Smooth muscle cell (in vitro differentiated cells): ENCODE results near the gene VWA7. TPM values are rescaled to one million over a fixed set of nuclear protein-coding genes. Genes with fewer than 3 reads are reported as not detected.
"Not testable (repeated sequence)": the region's sequence is repeated elsewhere in the genome, so short reads cannot be mapped to it uniquely, and the experiment has no call there.

Experiments used
- DNase-seq: peaks from one replicate; lab custom pipeline; 2025; ENCODE audit not compliant: unreplicated experiment; lab: John Stamatoyannopoulos, UW
- H2AFZ ChIP-seq: fragments of 200-600 bp; sonication (generic); 2 replicates; pipeline ENCODE4 v1.6.0; 2016; ENCODE audit warnings: antibody characterized with exemption, low read depth, mild to moderate bottlenecking
- H3F3A ChIP-seq: fragments of 200-600 bp; sonication (generic); 2 replicates; pipeline ENCODE4 v1.6.0; 2017; ENCODE audit warnings: antibody characterized with exemption, low read depth
- H3K27ac ChIP-seq: fragments of 200-600 bp; sonication (generic); 2 replicates; pipeline ENCODE4 v1.5.1; 2016; ENCODE audit warnings: low read depth, mild to moderate bottlenecking
- H3K27me3 ChIP-seq: fragments of 200-600 bp; sonication (generic); 2 replicates; pipeline ENCODE4 v1.6.1; 2016; ENCODE audit warnings: low read depth, mild to moderate bottlenecking
- H3K36me3 ChIP-seq: fragments of 200-600 bp; sonication (generic); 2 replicates; pipeline ENCODE4 v1.5.1; 2016; ENCODE audit warnings: low read depth
- H3K4me1 ChIP-seq: fragments of 200-600 bp; sonication (generic); 2 replicates; pipeline ENCODE4 v1.5.1; 2016; ENCODE audit warnings: low read depth
- H3K4me2 ChIP-seq: fragments of 200-600 bp; sonication (generic); 2 replicates; pipeline ENCODE4 v1.6.0; 2016; ENCODE audit warnings: mild to moderate bottlenecking
- H3K4me3 ChIP-seq: fragments of 200-600 bp; sonication (generic); 2 replicates; pipeline ENCODE4 v1.5.1; 2016; ENCODE audit warnings: mild to moderate bottlenecking
- H3K79me2 ChIP-seq: fragments of 200-600 bp; sonication (generic); 2 replicates; pipeline ENCODE4 v1.6.0; 2016; ENCODE audit warnings: low read depth, mild to moderate bottlenecking
- H3K9ac ChIP-seq: fragments of 200-600 bp; sonication (generic); 2 replicates; pipeline ENCODE4 v1.6.0; 2016; ENCODE audit warnings: low read depth
- H3K9me3 ChIP-seq: fragments of 200-600 bp; sonication (generic); replicated peaks from 2 replicates; pipeline ENCODE4 v1.5.1; 2016; ENCODE audit warnings: low read depth
- H4K20me1 ChIP-seq: fragments of 200-600 bp; sonication (generic); 2 replicates; pipeline ENCODE4 v1.6.0; 2016; ENCODE audit warnings: low read depth
- WGBS: methylation state at CpG from one replicate; pipeline ENCODE4 v1.1.7; 2016; ENCODE audit warnings: low lambda C conversion rate; 5-methylcytosine and 5-hydroxymethylcytosine counted together
- polyA plus RNA-seq: library from polyadenylated mRNA; unstranded; fragments of >200 nt; fragmentation: Nextera tagmentation; extraction: Ambion mirVana; gene quantifications from 2 replicates; pipeline ENCODE4 v1.2.1, GENCODE V29; 2016
- total RNA-seq: library from RNA; depleted of rRNA; stranded (reverse); fragments of >200 nt; gene quantifications from 2 replicates; pipeline ENCODE4 v1.2.3, GENCODE V29; 2014
- TF ChIP-seq, protein P1 (sequence below): fragments of 200-600 bp; sonication (generic); IDR thresholded peaks from 2 replicates; pipeline ENCODE4 v1.5.1; 2017; ENCODE audit warnings: borderline replicate concordance, mild to moderate bottlenecking, antibody characterized with exemption; ENCODE audit not compliant: insufficient read depth, poor library complexity, severe bottlenecking

VWA7 gene
- total and polyA plus RNA-seq, 2 experiments from 2014 or later, result 0.08 to 0.58 TPM

DNA sequence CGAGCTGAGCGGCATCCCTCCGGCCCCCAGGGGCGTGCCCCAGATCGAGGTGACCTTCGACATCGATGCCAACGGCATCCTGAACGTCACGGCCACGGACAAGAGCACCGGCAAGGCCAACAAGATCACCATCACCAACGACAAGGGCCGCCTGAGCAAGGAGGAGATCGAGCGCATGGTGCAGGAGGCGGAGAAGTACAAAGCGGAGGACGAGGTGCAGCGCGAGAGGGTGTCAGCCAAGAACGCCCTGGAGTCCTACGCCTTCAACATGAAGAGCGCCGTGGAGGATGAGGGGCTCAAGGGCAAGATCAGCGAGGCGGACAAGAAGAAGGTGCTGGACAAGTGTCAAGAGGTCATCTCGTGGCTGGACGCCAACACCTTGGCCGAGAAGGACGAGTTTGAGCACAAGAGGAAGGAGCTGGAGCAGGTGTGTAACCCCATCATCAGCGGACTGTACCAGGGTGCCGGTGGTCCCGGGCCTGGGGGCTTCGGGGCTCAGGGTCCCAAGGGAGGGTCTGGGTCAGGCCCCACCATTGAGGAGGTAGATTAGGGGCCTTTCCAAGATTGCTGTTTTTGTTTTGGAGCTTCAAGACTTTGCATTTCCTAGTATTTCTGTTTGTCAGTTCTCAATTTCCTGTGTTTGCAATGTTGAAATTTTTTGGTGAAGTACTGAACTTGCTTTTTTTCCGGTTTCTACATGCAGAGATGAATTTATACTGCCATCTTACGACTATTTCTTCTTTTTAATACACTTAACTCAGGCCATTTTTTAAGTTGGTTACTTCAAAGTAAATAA lies 40.2 kb upstream of the VWA7 start:
- Histone ChIP-seq H3K79me2 (peaks cover 14% of the 10 kb centered on the region), H3K4me2 (peak overlapping the region; percentile 79), H3K4me1 (peaks cover 24% of the 10 kb centered on the region), H3F3A (peaks cover 22% of the 10 kb centered on the region), H3K4me3 (peak overlapping the region; percentile 25)
- not testable (repeated sequence) for H4K20me1 ChIP-seq, DNase-seq, H3K27me3 ChIP-seq, H3K36me3 ChIP-seq, H3K9me3 ChIP-seq, H2AFZ ChIP-seq, H3K9ac ChIP-seq, H3K27ac ChIP-seq
- 85% methylated on average over 13 of the region's 37 CpGs for WGBS

DNA sequence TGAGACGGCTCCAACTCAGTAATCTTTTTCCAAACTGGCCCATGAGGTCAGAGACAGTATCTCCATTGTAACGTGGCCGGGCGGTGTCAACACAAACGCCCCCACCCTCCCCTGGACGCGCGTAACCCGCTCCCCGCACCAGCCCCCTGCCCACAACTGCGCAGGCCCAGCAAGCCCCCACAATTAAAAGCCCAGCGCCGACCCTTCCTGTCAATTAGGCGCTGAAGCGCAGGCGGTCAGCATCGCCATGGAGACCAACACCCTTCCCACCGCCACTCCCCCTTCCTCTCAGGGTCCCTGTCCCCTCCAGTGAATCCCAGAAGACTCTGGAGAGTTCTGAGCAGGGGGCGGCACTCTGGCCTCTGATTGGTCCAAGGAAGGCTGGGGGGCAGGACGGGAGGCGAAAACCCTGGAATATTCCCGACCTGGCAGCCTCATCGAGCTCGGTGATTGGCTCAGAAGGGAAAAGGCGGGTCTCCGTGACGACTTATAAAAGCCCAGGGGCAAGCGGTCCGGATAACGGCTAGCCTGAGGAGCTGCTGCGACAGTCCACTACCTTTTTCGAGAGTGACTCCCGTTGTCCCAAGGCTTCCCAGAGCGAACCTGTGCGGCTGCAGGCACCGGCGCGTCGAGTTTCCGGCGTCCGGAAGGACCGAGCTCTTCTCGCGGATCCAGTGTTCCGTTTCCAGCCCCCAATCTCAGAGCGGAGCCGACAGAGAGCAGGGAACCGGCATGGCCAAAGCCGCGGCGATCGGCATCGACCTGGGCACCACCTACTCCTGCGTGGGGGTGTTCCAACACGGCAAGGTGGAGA lies 38.1 kb upstream of the VWA7 start, which contains the start of the genes HSPA1A and HSPA1L:
TSS of gene HSPA1A (plus strand) at position 519 of the 814 bp plus-strand sequence. CDS start at position 733, 214 bp downstream.
TSS of gene HSPA1L (minus strand) at position 259 of the 814 bp plus-strand sequence. CDS start 3,311 bp downstream, outside the sequence.
- WGBS, result under 1% methylated on average over 53 of the region's 56 CpGs
- Histone ChIP-seq H3K27ac (peak within 1 kb of the TSS; percentile 95), H3K4me2 (peak within 1 kb of the TSS; percentile 92), H3K4me3 (peak within 1 kb of the TSS; percentile 69), H2AFZ (peak within 1 kb of the TSS; percentile 69), H3K79me2 (peaks cover 14% of the 10 kb centered on the region), H3F3A (peaks cover 22% of the 10 kb centered on the region), H3K4me1 (peaks cover 20% of the 10 kb centered on the region), H3K36me3 (no peaks in the 10 kb centered on the region), H3K27me3 (no peaks in the 10 kb centered on the region), H3K9ac (peak within 1 kb of the TSS; percentile 88), H4K20me1 (peaks cover 4% of the 10 kb centered on the region), H3K9me3 (no peaks in the 10 kb centered on the region)
- TF ChIP-seq, protein P1, sequence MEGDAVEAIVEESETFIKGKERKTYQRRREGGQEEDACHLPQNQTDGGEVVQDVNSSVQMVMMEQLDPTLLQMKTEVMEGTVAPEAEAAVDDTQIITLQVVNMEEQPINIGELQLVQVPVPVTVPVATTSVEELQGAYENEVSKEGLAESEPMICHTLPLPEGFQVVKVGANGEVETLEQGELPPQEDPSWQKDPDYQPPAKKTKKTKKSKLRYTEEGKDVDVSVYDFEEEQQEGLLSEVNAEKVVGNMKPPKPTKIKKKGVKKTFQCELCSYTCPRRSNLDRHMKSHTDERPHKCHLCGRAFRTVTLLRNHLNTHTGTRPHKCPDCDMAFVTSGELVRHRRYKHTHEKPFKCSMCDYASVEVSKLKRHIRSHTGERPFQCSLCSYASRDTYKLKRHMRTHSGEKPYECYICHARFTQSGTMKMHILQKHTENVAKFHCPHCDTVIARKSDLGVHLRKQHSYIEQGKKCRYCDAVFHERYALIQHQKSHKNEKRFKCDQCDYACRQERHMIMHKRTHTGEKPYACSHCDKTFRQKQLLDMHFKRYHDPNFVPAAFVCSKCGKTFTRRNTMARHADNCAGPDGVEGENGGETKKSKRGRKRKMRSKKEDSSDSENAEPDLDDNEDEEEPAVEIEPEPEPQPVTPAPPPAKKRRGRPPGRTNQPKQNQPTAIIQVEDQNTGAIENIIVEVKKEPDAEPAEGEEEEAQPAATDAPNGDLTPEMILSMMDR, result no peak
- peak; percentile 92 for DNase-seq

DNA sequence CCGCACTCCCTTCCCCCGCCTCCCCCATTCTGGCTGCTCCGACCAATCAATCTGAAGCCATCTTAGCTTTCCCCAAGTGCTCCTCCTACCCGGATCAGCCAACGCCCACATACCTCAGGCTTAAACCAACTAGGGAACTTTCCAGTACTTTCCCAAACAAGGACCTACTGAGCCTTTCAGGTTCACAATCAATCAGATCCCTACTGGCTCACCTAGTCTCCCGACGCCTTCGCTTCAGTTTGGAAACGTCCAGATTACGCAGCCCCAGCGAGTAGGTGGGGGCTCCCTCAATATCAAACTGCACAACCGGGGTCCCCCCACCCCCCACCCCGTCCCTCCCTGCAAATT lies 37.5 kb upstream of the VWA7 start:
- Histone ChIP-seq H3K4me1 (peaks cover 20% of the 10 kb centered on the region), H3K27me3 (no peaks in the 10 kb centered on the region), H3K27ac (peak overlapping the region; percentile 95), H3K79me2 (peaks cover 14% of the 10 kb centered on the region), H3F3A (peaks cover 16% of the 10 kb centered on the region), H3K36me3 (no peaks in the 10 kb centered on the region), H3K9ac (peak overlapping the region; percentile 88), H4K20me1 (peaks cover 4% of the 10 kb centered on the region), H3K9me3 (no peaks in the 10 kb centered on the region), H3K4me3 (peak overlapping the region; percentile 69), H3K4me2 (peak overlapping the region; percentile 92), H2AFZ (peak overlapping the region; percentile 44)
- WGBS, result 3% methylated on average over 12 of the region's 13 CpGs
- TF ChIP-seq, protein P1, result no peak
- peak; percentile 88 for DNase-seq

DNA sequence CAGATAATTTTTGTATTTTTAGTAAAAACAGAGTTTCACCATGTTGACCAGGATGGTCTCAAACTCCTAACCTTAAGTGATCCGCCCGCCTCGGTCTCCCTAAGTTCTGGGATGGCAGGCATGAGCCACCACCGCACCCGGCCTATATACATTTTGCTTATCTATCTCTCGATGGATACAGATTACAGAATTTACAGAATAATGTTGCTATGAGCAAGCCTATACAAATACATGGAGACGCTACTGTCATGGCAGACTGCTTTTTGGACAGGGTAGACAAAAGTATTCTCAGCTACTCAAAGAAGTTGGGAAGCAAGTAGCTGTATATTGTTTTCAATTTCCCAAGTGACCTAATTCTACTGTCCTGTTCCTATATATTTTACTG lies 36.3 kb upstream of the VWA7 start:
- Histone ChIP-seq H3K9ac (peak overlapping the region; percentile 7), H3K4me1 (peaks cover 20% of the 10 kb centered on the region), H3K4me2 (peak overlapping the region; percentile 92), H3K27ac (peak overlapping the region; percentile 95), H2AFZ (peak overlapping the region; percentile 69), H3K27me3 (no peaks in the 10 kb centered on the region), H3K36me3 (no peaks in the 10 kb centered on the region), H3K4me3 (peak overlapping the region; percentile 69), H3K79me2 (peaks cover 10% of the 10 kb centered on the region), H4K20me1 (peaks cover 4% of the 10 kb centered on the region), H3F3A (peaks cover 16% of the 10 kb centered on the region), H3K9me3 (no peaks in the 10 kb centered on the region)
- no peak for DNase-seq
- 94% methylated on average over 7 of the region's 7 CpGs for WGBS
- TF ChIP-seq, protein P1, result no peak
